GM21515 (cell line): Measurements from ENCODE around the gene RND2.

Source experiments
- ATAC-seq: cut with Tn5 transposase; IDR thresholded peaks from one replicate; pipeline ENCODE4 v1.9.1; 2021; ENCODE audit not compliant: unreplicated experiment

RND2 gene

DNA sequence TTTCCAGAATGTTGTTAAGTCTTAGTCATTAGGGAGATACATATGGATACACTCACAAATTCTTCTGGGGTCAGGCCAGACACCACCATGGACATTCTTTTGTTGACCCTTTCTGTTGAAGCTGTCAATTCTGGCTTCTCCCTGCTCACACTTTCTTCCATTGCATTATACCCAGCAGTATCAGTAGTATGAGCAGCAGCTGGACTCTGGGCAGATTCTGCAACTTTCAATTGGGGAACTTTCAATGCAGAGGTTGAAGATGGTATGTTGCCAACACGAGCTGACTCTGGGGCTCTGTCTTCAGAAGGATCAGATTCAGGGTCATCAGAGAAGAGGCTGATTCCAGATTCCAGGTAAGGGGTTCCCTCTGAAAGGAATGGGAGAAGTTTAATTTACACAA, 45.8 kb downstream of the RND2 start:
- no peak for ATAC-seq

DNA sequence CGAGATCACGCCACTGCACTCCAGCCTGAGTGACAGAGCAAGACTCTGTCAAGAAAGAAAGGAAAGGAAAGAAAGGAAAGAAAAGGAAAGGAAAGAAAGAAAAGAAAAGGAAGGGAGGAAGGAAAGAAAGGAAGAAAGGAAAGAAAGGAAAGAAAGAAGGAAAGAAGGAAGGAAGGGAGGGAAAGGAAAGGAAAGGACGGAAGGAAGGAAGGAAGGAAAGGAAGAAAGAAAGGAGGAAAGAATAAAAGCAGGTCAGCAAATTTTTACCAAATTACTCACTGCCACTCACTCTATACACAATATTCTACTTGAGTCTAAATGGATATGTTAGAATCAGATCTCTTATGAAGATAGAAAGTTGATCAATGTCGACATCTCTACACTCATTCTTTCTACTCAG, 49.8 kb downstream of the RND2 start:
- no peak for ATAC-seq

DNA sequence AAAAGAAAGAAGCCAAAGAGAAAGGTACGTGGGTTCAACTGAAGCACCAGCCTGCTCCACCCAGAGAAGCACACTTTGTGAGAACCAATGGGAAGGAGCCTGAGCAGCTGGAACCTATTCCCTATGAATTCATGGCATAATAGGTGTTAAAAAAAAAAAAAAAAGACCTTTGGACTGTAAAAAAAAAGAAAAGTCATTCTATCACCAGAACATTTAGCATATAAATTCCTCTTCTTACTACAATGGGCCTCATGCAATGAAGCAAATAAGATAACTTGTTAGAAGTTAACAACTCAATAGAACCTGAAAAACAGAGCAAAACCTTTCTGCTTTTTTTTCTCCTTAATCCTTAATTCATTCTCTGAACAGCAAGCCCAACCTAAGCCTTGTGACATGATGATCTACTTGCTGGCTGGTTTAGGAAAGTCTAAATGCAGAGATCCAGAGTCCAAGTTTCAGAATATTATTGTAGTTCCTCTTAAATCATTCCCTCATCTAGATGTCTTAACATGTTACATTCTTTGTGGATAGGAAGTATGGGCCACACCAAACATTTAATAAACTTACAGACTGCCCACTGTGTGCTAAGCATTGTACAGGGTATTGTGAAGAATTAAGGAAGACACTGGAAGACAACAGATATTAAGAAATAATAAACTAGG, 54.7 kb downstream of the RND2 start:
- ATAC-seq = no peak
